ENCODE measurements around the gene PCBP3.

Gene PCBP3

GRCh38 chr21:45898028-45898350 is 254.5 kb downstream of the PCBP3 start:
- H3K4me3 Mint-ChIP-seq: no peak overlapping the region
- H3K9me3 Mint-ChIP-seq: no peaks in the 10 kb centered on the region
- H3K27ac Mint-ChIP-seq: no peak overlapping the region
- peaks cover 3% of the 10 kb centered on the region for H3K4me1 Mint-ChIP-seq (ENCODE audit: low read depth)
- no peaks in the 10 kb centered on the region for H3K27me3 Mint-ChIP-seq
- no peak for DNase-seq
- H3K36me3 Mint-ChIP-seq (ENCODE audit: low read depth): no peaks in the 10 kb centered on the region

DNA sequence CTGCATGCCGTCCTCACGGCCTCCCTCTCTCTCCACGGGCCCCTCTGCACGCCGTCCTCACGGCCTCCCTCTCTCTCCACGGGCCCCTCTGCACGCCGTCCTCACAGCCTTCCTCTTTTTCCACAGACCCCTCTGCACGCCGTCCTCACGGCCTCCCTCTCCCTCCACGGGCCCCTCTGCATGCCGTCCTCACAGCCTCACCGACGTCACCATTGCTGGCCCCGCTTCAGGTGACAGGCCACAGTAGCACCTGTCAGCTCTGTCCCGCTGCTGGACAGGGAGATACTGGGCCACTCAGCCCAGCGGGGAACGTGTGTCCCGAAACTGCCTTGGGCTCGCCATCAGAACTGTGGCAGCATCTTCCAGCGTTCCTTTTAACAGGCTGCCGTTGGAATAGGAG is 255.3 kb downstream of the PCBP3 start:
- Mint-ChIP-seq H3K36me3 (ENCODE audit: low read depth) (no peaks in the 10 kb centered on the region), H3K9me3 (no peaks in the 10 kb centered on the region), H3K27ac (no peak overlapping the region), H3K27me3 (no peaks in the 10 kb centered on the region), H3K4me3 (no peak overlapping the region), H3K4me1 (ENCODE audit: low read depth) (no peaks in the 10 kb centered on the region)
- no peak for DNase-seq

- Mint-ChIP-seq H3K4me1 (ENCODE audit: low read depth) (no peaks in the 10 kb centered on the region), H3K27me3 (no peaks in the 10 kb centered on the region), H3K27ac (no peak overlapping the region), H3K36me3 (ENCODE audit: low read depth) (no peaks in the 10 kb centered on the region), H3K9me3 (no peaks in the 10 kb centered on the region), H3K4me3 (no peak overlapping the region)
- no peak for DNase-seq
These were observed 255.9 kb downstream of the PCBP3 start for GRCh38 chr21:45899317-45900033.

DNA sequence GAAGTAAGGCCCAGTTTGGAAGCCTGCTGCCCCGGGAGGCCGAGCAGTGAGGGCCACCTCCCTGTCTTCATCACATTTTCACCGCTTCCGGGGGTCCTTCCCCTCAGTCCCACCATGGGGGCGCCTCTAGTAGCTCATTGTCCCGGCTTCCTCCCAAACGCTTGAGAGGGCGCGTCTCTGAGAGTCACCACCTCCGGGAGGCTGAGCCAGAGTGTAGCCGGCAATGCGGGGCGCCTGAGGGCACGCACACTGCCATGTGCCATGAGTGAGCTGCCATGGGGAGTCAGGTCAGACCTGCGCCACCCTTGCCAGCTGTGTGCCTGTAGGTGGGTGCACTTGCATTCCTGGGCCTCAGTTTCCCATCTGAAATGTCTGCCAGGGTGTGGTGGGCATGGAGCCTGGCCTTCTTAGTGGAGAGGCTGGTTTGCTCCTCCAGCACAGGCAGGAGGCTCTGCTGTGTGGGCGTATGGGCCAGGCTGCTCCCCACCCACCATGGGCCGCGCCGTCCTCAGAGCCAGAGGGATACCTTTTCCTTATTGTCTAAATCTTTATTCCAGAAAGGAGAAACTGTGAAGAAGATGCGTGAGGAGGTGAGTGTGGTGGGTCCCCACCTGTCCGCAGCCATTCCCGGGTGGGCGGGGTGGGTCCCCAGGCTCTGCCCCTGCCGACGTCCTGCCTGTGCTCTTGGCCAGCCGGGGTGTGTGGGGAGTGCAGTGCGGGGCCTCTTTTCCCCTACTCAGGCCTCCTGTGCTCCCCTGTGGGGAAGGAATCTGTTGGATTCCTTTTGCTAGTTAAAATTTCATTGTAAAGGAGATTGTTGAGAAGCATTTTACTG is 256.7 kb downstream of the PCBP3 start:
- H3K9me3 Mint-ChIP-seq: no peaks in the 10 kb centered on the region

GRCh38 chr21:45901061-45901690 is 257.7 kb downstream of the PCBP3 start:
- no peak for DNase-seq
- Mint-ChIP-seq H3K4me3 (no peak overlapping the region), H3K27ac (no peak overlapping the region), H3K4me1 (ENCODE audit: low read depth) (no peaks in the 10 kb centered on the region), H3K36me3 (ENCODE audit: low read depth) (no peaks in the 10 kb centered on the region), H3K27me3 (no peaks in the 10 kb centered on the region), H3K9me3 (no peaks in the 10 kb centered on the region)

More for the DNA sequence above, 256.7 kb downstream of the PCBP3 start:
- no peak for DNase-seq
- H3K4me3 Mint-ChIP-seq: no peak overlapping the region
- H3K27me3 Mint-ChIP-seq: no peaks in the 10 kb centered on the region
- H3K36me3 Mint-ChIP-seq (ENCODE audit: low read depth): no peaks in the 10 kb centered on the region
- H3K27ac Mint-ChIP-seq: no peak overlapping the region
- no peaks in the 10 kb centered on the region for H3K4me1 Mint-ChIP-seq (ENCODE audit: low read depth)

- Mint-ChIP-seq H3K27ac (no peak overlapping the region), H3K4me3 (no peak overlapping the region), H3K36me3 (ENCODE audit: low read depth) (no peaks in the 10 kb centered on the region), H3K9me3 (no peaks in the 10 kb centered on the region), H3K4me1 (ENCODE audit: low read depth) (no peaks in the 10 kb centered on the region), H3K27me3 (no peaks in the 10 kb centered on the region)
- no peak for DNase-seq
These were observed 258.9 kb downstream of the PCBP3 start for GRCh38 chr21:45902292-45902995.

DNA sequence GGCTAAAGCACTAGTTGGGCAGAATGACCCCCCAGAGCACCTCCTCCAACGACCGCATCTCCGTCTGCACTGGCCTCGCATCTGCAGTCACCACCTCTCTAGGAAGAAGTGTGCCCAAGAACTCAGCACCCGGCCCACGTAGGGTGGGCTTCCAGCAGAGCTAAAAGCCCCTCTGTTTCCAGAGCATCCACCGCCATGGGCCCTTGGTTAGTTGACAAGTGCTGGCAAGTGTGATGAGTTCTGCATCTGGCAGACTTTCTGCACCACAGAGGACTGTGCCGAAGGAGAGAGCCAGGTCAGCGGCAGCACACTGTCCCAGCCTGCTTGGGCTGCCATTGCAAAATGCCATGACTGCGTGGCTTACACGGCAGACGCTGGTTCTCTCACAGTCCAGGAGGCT is 261.7 kb downstream of the PCBP3 start:
- no peak for DNase-seq
- Mint-ChIP-seq H3K27ac (no peak overlapping the region), H3K4me1 (ENCODE audit: low read depth) (no peaks in the 10 kb centered on the region), H3K27me3 (no peaks in the 10 kb centered on the region), H3K36me3 (ENCODE audit: low read depth) (no peaks in the 10 kb centered on the region), H3K4me3 (no peak overlapping the region), H3K9me3 (no peaks in the 10 kb centered on the region)

- Mint-ChIP-seq H3K4me3 (no peak overlapping the region), H3K36me3 (ENCODE audit: low read depth) (no peaks in the 10 kb centered on the region), H3K27ac (no peak overlapping the region), H3K4me1 (ENCODE audit: low read depth) (no peaks in the 10 kb centered on the region), H3K9me3 (no peaks in the 10 kb centered on the region), H3K27me3 (no peaks in the 10 kb centered on the region)
- no peak for DNase-seq
These were observed 262.8 kb downstream of the PCBP3 start for GRCh38 chr21:45906196-45906805.

DNA sequence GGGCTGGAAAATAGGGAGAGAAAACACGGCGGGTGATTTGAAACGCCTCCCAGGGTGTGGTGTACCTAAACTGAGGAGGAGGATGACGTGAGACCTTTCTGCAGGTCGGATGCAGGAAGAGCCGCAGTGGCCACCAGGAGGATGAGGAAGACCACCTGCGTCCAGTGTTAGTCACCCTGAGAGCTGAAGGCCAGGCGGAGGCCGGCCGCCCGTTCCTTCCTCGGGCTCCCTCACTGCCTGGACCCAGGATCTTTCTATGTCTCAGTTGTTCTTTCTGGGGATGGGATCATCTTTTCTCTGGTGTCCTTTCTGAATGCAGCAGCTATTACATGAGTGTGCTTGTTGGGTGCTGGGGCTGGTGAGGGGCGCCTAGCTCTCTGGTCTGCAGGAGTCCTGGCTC is 263.3 kb downstream of the PCBP3 start:
- H3K4me1 Mint-ChIP-seq (ENCODE audit: low read depth): no peaks in the 10 kb centered on the region
- no peaks in the 10 kb centered on the region for H3K9me3 Mint-ChIP-seq
- H3K27ac Mint-ChIP-seq: no peak overlapping the region
- no peaks in the 10 kb centered on the region for H3K27me3 Mint-ChIP-seq
- no peaks in the 10 kb centered on the region for H3K36me3 Mint-ChIP-seq (ENCODE audit: low read depth)
- no peak overlapping the region for H3K4me3 Mint-ChIP-seq
- DNase-seq: no peak

DNA sequence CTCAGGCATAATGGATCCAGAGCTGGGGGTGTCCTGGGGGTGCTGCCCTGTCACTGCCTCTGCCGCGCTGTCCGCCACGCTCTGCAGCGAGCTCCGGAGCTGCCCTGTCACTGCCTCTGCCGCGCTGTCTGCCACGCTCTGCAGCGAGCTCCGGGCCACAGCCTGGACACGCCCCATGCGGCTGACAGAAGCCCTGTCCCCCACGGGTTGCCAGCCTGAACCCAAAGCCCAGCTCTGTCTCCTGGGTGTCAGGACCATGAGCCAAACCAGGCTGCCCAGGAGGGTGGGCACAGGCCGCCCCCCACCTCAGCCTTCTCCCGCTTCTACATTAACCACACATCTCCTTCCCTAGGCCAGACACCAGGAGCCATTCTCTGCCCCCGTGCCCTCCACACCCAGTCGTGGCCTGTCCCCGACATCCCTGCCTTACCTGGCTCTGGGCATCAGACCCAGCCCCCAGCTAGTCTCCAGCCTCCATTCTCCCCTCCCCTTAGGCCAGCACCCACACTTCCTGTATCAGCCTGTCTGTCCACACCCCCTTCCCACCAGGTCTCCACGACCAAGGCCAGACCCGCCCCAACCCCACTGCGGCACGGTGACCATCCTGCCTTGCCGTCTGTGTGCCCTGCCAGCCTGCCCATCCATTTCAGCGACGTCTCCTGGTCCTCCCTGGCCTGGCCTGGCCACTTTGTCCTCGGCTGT is 265.2 kb downstream of the PCBP3 start:
- no peak for DNase-seq
- no peaks in the 10 kb centered on the region for H3K27me3 Mint-ChIP-seq
- H3K4me1 Mint-ChIP-seq (ENCODE audit: low read depth): no peaks in the 10 kb centered on the region
- H3K9me3 Mint-ChIP-seq: no peaks in the 10 kb centered on the region
- H3K4me3 Mint-ChIP-seq: no peak overlapping the region
- H3K36me3 Mint-ChIP-seq (ENCODE audit: low read depth): no peaks in the 10 kb centered on the region
- H3K27ac Mint-ChIP-seq: no peak overlapping the region

DNA sequence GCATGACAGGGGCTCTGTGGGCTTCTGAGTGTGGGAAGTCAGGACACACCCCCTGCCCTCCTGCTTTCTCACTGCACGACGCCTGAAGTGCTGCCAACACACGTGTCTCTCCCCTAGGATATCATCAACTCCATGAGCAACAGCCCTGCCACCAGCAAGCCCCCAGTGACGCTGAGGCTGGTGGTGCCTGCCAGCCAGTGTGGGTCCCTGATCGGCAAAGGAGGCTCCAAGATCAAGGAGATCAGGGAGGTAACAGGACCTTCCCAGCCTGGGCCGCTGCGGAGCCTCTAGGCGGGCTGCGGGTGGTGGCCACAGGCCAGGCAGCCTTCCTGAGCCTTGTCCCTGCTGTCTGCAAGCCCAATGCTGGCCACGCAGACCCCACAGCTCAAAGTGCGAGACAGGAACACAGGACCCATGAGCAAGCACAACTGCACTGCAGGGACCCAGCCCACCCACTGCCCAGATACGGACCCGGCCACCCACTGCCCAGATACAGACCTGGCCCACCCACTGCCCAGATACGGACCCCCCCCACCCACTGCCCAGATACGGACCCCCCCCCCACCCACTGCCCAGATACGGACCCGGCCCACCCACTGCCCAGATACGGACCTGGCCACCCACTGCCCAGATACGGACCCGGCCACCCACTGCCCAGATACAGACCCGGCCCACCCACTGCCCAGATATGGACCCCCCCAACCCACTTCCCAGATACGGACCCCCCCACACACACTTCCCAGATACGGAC is 265.9 kb downstream of the PCBP3 start:
- Mint-ChIP-seq H3K4me3 (no peak overlapping the region), H3K36me3 (ENCODE audit: low read depth) (no peaks in the 10 kb centered on the region), H3K9me3 (no peaks in the 10 kb centered on the region), H3K27me3 (no peaks in the 10 kb centered on the region), H3K27ac (no peak overlapping the region), H3K4me1 (ENCODE audit: low read depth) (no peaks in the 10 kb centered on the region)
- no peak for DNase-seq

- H3K27ac Mint-ChIP-seq: no peak overlapping the region
- H3K4me1 Mint-ChIP-seq (ENCODE audit: low read depth): no peaks in the 10 kb centered on the region
- no peaks in the 10 kb centered on the region for H3K27me3 Mint-ChIP-seq
- H3K4me3 Mint-ChIP-seq: no peak overlapping the region
- H3K36me3 Mint-ChIP-seq (ENCODE audit: low read depth): no peaks in the 10 kb centered on the region
- H3K9me3 Mint-ChIP-seq: no peaks in the 10 kb centered on the region
- DNase-seq: no peak
These were observed 266.6 kb downstream of the PCBP3 start for GRCh38 chr21:45910155-45910547.

GRCh38 chr21:45910548-45911221 is 267.2 kb downstream of the PCBP3 start:
- Mint-ChIP-seq H3K9me3 (no peaks in the 10 kb centered on the region), H3K27me3 (no peaks in the 10 kb centered on the region)
- DNase-seq: no peak

More at GRCh38 chr21:45910548-45911221, 267.2 kb downstream of the PCBP3 start:
- Mint-ChIP-seq H3K36me3 (ENCODE audit: low read depth) (no peaks in the 10 kb centered on the region), H3K4me3 (no peak overlapping the region), H3K27ac (no peak overlapping the region), H3K4me1 (ENCODE audit: low read depth) (peaks cover 3% of the 10 kb centered on the region)

Measured in activated T-cell treated with anti-CD3 and anti-CD28 coated beads, Interleukin-2, amount 50 U/mL, for 24 hours (primary cell).